ENCODE measurements around the gene SELPLG. TPM values are rescaled to one million over a fixed set of nuclear protein-coding genes. Genes with fewer than 3 reads are reported as not detected.

SELPLG gene
- total and polyA plus RNA-seq, 2 of the 4 experiments (the other 2 are of a cell fraction): 3.2 to 10.8 TPM

DNA sequence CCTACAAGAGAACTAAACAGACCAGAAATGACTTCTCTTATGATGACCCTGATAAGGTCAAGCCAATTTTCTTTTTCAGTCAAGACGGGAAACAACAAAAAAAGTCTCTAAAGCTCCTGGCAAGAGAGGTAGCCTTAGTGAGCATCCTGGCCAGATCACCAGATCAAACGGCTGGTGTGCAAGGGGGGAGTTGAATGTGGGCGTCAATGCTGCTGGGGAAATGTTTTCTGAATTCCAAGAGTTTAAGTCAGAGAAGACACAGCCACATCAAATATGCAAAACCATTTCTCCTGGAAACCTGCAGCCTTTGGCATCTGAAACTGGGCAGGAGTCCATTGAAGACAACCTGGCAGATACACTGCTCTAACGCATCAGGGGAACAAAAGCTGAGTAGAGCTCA is 16.0 kb upstream of the SELPLG start:
- dilution Hi-C loops (cut with HindIII; ENCODE audit: low sequenced_read_pairs, unreplicated experiment): no loop called here
- BruUV-seq (replicated peaks): no TSS peak
- WGBS, 2 experiments (ENCODE audit: extremely low coverage in 2 of 2, insufficient read length in 1 of 2): no CpG with 5 or more reads among the region's 4 CpGs
- Histone ChIP-seq H3K4ac (ENCODE audit: low read depth, low read length) (no peak overlapping the region), H3K9me3 (ENCODE audit: control insufficient read depth, insufficient read depth, low read length) (no peaks in the 10 kb centered on the region), H4K5ac (ENCODE audit: low read depth, low read length) (no peak overlapping the region; the same call in 1 of the 2 replicates), H3K27me3 (ENCODE audit: control insufficient read depth, insufficient read depth, low read length) (no peaks in the 10 kb centered on the region), H2BK5ac (ENCODE audit: low read depth, low read length, poor library complexity, severe bottlenecking) (peak overlapping the region; percentile 73), H4K20me1 (ENCODE audit: insufficient read depth, low read length) (peaks cover 57% of the 10 kb centered on the region), H3K4me2 (ENCODE audit: low read depth, low read length) (no peak overlapping the region), H3K18ac (ENCODE audit: low read depth, low read length) (no peak overlapping the region; the same call in 1 of the 2 replicates), H2BK15ac (ENCODE audit: low read depth, low read length) (no peak overlapping the region), H2BK20ac (ENCODE audit: low read depth, low read length) (no peak overlapping the region), H2AK9ac (replicated peaks; ENCODE audit: low read depth, low read length, poor library complexity) (no peak overlapping the region), H2BK120ac (ENCODE audit: low read depth, low read length) (no peak overlapping the region), H3K27ac (ENCODE audit: insufficient read depth, low read length) (peak overlapping the region; percentile 28; the same call in 1 of the 2 replicates), H4K8ac (ENCODE audit: low read depth in 2 of 2, low read length in 2 of 2) (no peak overlapping the region; a peak in 1 of 4 replicates), H2AK5ac (ENCODE audit: low read depth, low read length) (no peak overlapping the region), H3K4me1 (ENCODE audit: control insufficient read depth, insufficient read depth, low read length) (peaks cover 31% of the 10 kb centered on the region), H3K36me3 (ENCODE audit: control insufficient read depth, insufficient read depth, low read length) (peaks cover 55% of the 10 kb centered on the region), H3K56ac (ENCODE audit: extremely low read depth, insufficient read depth, low read length) (0 out of 2 replicates have a peak overlapping the region, but pooled peaks have one; percentile 31), H3K9ac (ENCODE audit: low read depth, low read length) (no peak overlapping the region), H3K9me1 (ENCODE audit: insufficient read depth, low read length) (peaks cover 29% of the 10 kb centered on the region), H3K79me1 (ENCODE audit: low read depth in 1 of 2, low read length in 2 of 2) (peaks cover 60 to 76% of the 10 kb centered on the region in 2 experiments), H3K4me3 (ENCODE audit: insufficient read depth, low read depth, low read length) (no peak overlapping the region), H3K14ac (replicated peaks; ENCODE audit: low read depth, low read length) (no peak overlapping the region), H2AFZ (replicated peaks; ENCODE audit: low read length, poor library complexity) (no peak overlapping the region), H3K23ac (ENCODE audit: low read depth, low read length) (no peak overlapping the region), H4K91ac (ENCODE audit: insufficient read depth, low read depth, low read length) (no peak overlapping the region)
- in situ Hi-C loops (cut with MboI; ENCODE audit: low sequenced_read_pairs): loop anchor here (10.0 to 25.0 kb wide), 2 partner anchors 285 to 438 kb away; partner anchors contain the start of genes ALKBH2 and UNG
- peak; percentile 94 for DNase-seq
- ChIA-PET POLR2A (ENCODE audit: unreplicated experiment) (no interaction called here), CTCF (interaction anchor here (1.0 kb wide), 1 partner anchor 15 kb away, joined by 3 read pairs; no protein-coding TSS in a partner anchor)
- intact Hi-C loops (cut with micrococcal nuclease): loop anchor here (5.0 kb wide), 1 partner anchor 153 kb away; no protein-coding TSS in a partner anchor
- peak; percentile 39; the same call in 1 of the 2 replicates for TF ChIP-seq BHLHE40 (IDR thresholded peaks at IDR 0.05; ENCODE audit: low read depth, low read length)
- TF ChIP-seq MAZ (IDR thresholded peaks at IDR 0.05; ENCODE audit: borderline replicate concordance, low read depth, low read length): no peak
- TF ChIP-seq MXI1 (IDR thresholded peaks at IDR 0.05; ENCODE audit: borderline replicate concordance, low read depth, low read length): 0 out of 2 replicates have a peak, but pooled peaks have one; percentile 24
- TF ChIP-seq RCOR1 (IDR thresholded peaks at IDR 0.05; ENCODE audit: insufficient replicate concordance, low read length): peak; percentile 26
- peak; percentile 73 for ATAC-seq (ENCODE audit: low read depth)

Measured in IMR-90 (cell line).